ENCODE measurements around the gene NR3C1.

Gene NR3C1

DNA sequence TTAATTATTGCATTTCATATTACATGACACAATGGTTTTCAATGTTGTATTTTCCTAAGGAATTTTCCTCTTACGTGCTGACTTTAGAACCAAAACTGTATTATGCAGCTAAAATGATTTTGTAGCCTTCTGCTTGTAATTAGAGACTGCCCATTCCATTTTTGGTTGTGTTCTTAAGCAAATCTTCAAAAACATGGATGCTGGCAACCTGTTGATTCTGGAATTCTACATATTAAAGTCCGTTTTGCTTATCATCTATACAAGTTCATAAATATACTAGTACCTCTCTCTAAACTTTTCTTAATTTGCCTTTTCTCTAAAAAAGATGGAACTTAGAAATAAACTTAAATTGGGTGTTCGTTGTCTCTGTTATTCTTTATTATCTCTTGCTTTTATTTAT, 88.3 kb downstream of the NR3C1 start:
- no peak overlapping the region for H3K4me3 ChIP-seq (ENCODE audit: low read length)
- DNase-seq (ENCODE audit: low read depth) = no peak
- TF ChIP-seq, protein P1, sequence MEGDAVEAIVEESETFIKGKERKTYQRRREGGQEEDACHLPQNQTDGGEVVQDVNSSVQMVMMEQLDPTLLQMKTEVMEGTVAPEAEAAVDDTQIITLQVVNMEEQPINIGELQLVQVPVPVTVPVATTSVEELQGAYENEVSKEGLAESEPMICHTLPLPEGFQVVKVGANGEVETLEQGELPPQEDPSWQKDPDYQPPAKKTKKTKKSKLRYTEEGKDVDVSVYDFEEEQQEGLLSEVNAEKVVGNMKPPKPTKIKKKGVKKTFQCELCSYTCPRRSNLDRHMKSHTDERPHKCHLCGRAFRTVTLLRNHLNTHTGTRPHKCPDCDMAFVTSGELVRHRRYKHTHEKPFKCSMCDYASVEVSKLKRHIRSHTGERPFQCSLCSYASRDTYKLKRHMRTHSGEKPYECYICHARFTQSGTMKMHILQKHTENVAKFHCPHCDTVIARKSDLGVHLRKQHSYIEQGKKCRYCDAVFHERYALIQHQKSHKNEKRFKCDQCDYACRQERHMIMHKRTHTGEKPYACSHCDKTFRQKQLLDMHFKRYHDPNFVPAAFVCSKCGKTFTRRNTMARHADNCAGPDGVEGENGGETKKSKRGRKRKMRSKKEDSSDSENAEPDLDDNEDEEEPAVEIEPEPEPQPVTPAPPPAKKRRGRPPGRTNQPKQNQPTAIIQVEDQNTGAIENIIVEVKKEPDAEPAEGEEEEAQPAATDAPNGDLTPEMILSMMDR (conservative IDR thresholded peaks at IDR 0.05; ENCODE audit: low read length) = no peak

DNA sequence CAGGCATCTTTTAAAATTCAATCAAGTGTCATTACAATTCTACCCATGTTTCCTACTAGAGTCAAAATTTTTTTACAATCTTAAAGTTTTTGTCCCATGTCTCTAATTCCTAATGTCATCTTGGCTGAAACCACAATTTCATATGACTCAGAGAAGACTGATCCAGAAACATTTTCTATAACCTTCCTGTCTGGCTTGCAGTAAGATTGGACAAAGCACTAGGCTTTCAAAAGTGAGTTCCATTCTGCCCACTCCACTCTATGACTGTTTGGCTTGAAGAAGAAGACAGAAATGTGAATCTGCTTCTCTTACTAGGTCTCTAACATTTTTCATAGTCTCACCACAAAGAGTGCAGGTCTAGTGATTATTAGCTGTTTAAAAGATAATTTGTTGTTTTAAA, 88.8 kb downstream of the NR3C1 start:
- TF ChIP-seq, protein P1 (conservative IDR thresholded peaks at IDR 0.05; ENCODE audit: low read length) = no peak
- H3K4me3 ChIP-seq (ENCODE audit: low read length) = no peak overlapping the region
- peak; percentile 85 for DNase-seq (ENCODE audit: low read depth)

DNA sequence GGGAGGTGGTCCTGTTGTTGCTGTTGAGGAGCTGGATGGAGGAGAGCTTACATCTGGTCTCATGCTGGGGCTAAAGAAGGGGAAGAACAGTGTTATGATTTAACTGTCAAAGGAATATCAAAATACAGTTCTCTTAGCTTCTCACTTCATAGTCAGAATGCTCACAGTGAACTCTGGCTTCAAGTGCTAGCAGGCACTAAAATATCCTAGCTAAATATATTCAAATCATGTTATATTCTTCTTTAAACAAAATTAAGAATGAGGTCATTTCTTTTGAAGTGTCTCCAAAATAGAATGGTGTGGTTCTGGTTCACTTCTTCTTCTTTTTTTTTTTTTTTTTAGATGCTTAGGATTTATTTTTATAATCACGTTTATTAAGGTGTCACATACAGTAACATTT, 89.4 kb downstream of the NR3C1 start:
- TF ChIP-seq, protein P1 (conservative IDR thresholded peaks at IDR 0.05; ENCODE audit: low read length) = no peak
- H3K4me3 ChIP-seq (ENCODE audit: low read length) = no peak overlapping the region
- DNase-seq (ENCODE audit: low read depth) = no peak

DNA sequence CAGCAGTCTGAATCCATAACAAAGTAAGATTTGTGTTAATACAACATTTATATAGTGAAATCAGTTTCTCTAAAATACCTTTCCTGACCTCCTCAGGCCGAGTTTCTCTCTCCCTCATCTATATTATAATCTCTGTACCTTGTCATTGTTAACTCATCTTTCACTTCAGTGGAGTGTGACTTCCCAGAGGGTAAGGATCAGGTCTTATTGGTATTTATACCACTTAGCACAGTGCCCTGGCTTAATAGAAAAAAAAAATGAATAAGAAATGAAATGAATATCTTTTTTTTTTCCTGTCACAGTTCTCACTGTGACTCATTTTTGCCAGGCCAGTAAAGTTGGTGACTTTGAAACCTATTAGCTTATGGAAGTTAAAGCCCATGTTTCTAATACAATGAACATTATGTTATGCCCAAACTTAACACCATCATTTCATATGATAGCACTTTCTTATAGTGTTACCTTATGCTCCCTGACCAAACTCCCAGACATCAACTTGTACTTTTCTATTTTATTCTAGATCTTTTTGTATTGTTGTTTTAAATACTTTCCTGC, 90.1 kb downstream of the NR3C1 start:
- no peak for DNase-seq (ENCODE audit: low read depth)
- TF ChIP-seq, protein P1 (conservative IDR thresholded peaks at IDR 0.05; ENCODE audit: low read length) = no peak
- no peak overlapping the region for H3K4me3 ChIP-seq (ENCODE audit: low read length)

DNA sequence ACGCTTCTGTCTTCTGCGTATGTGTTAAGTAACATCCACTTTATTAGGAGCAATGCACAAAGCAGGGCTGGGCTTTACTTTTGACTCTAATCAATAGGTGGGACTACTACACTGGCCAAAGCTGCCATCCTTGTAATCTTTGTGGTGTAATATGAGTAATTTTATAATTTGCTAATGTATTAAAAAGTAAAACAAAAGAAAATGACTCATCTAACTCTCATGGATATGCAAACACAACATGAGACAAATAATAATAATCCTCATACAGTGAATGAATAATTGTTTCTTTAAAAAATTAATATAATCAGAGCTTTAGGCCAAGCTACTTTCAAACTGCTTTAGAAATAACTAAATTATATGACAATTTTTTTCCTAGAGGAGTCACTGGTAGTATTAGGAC, 90.7 kb downstream of the NR3C1 start:
- TF ChIP-seq, protein P1 (conservative IDR thresholded peaks at IDR 0.05; ENCODE audit: low read length) = no peak
- DNase-seq (ENCODE audit: low read depth) = no peak
- no peak overlapping the region for H3K4me3 ChIP-seq (ENCODE audit: low read length)

DNA sequence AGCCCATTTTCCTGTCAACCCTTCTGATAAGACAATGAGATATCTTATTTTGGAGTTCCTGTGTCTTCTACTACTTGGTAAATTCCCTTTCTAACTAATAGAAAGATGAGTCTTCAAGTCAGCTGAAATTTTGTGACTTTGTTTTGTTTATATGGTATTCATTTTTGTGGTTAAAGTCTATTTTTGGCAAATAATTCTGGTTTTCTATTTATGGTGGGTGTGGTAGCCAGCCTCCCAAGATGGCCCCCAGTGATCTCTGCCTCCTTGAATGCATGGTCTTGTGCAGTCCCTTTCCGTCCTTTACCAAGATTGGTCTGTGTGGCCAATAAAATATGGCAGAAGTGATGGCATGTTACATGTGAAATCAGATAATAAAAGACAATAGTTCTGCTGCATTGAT, 91.5 kb downstream of the NR3C1 start:
- DNase-seq (ENCODE audit: low read depth) = peak; percentile 46
- no peak overlapping the region for H3K4me3 ChIP-seq (ENCODE audit: low read length)
- TF ChIP-seq, protein P1 (conservative IDR thresholded peaks at IDR 0.05; ENCODE audit: low read length) = no peak

DNA sequence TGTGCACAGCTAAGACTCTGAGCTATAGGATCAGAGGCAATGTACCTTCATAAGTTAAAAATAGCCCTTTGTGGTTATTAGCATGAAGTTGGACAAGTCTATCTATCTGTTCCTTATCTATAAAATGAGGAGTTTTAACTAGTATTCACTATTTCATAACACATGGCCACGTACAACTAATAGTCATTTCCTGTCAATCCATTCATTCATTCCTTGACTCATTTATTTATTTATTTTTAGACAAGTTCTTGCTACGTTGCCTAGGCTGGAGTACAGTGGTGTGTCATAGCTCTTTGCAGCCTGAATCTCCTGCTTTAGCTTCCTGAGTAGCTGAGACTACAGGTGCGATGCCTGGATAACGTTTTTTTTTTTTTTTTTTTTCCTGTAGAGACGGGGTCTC, 92.1 kb downstream of the NR3C1 start:
- TF ChIP-seq, protein P1 (conservative IDR thresholded peaks at IDR 0.05; ENCODE audit: low read length) = no peak
- H3K4me3 ChIP-seq (ENCODE audit: low read length) = no peak overlapping the region
- peak; percentile 61 for DNase-seq (ENCODE audit: low read depth)
